H1 (cell line): ENCODE measurements around the gene SLC7A14. TPM values are rescaled to one million over a fixed set of nuclear protein-coding genes. Genes with fewer than 3 reads are reported as not detected.
A peak's percentile ranks its signal among the peaks of the same experiment; 100 is the strongest.

Experiments
- CTCF ChIA-PET: fragments of 300-600 bp; sonication (Branson Sonifier 250); formaldehyde crosslinking; loops from one replicate; lab custom pipeline; 2021; ENCODE audit not compliant: partially characterized antibody; lab: Charles Lee
- POLR2A ChIA-PET: fragments of 300-600 bp; sonication (Branson Sonifier 250); formaldehyde crosslinking; loops from one replicate; lab custom pipeline; 2021; ENCODE audit warnings: inconsistent platforms; ENCODE audit not compliant: partially characterized antibody; lab: Charles Lee
- DNase-seq, 2 experiments: peaks; one replicate each; pipeline versions ENCODE4 v3.0.0 to v3.0.0-alpha.2; 2010 to 2022; ENCODE audit warnings: low spot score in 2 of 2, low read depth in 1 of 2, mixed read lengths in 1 of 2
- FAIRE-seq: peaks from 2 replicates; lab custom pipeline; 2011; peaks lifted over from hg19 to GRCh38; lab: Jason Lieb, UNC
- H2AFZ ChIP-seq: 2 replicates; pipeline ENCODE4 v1.8.1; 2012; ENCODE audit warnings: low read length, inconsistent platforms
- H2AK5ac ChIP-seq: 2 replicates; pipeline ENCODE4 v1.6.1; 2013; ENCODE audit warnings: low read depth, low read length
- H2BK120ac ChIP-seq: replicated peaks from 2 replicates; pipeline ENCODE3; 2013; ENCODE audit warnings: low read depth, low read length, inconsistent platforms
- H2BK12ac ChIP-seq: 2 replicates; pipeline ENCODE4 v1.6.1; 2013; ENCODE audit warnings: low read depth, low read length
- H2BK15ac ChIP-seq: 2 replicates; pipeline ENCODE4 v1.6.1; 2013; ENCODE audit warnings: low read length
- H2BK20ac ChIP-seq: 2 replicates; pipeline ENCODE4 v1.6.1; 2013; ENCODE audit warnings: low read length
- H2BK5ac ChIP-seq: 2 replicates; pipeline ENCODE4 v1.6.1; 2013; ENCODE audit warnings: low read depth, low read length
- H3K14ac ChIP-seq: 2 replicates; pipeline ENCODE4 v1.6.1; 2013; ENCODE audit warnings: inconsistent platforms; ENCODE audit not compliant: insufficient read length
- H3K18ac ChIP-seq: 2 replicates; pipeline ENCODE4 v1.6.1; 2013; ENCODE audit warnings: low read length; ENCODE audit errors: extremely low read depth
- H3K23ac ChIP-seq: 2 replicates; pipeline ENCODE4 v1.6.1; 2013; ENCODE audit warnings: inconsistent platforms; ENCODE audit not compliant: insufficient read length
- H3K23me2 ChIP-seq: 2 replicates; pipeline ENCODE4 v1.6.1; 2013; ENCODE audit warnings: low read depth, low read length
- H3K27ac ChIP-seq: 2 replicates; pipeline ENCODE4 v1.6.1; 2011; ENCODE audit warnings: low read depth, low read length, inconsistent platforms
- H3K27me3 ChIP-seq, 4 experiments: replicated peaks in 1 of 4; 1 replicate in 1 of 4; 2 replicates in 3 of 4; pipeline versions ENCODE4 v1.6.1 to v1.8.1; 2011 to 2013; ENCODE audit warnings: low read length in 3 of 4, mild to moderate bottlenecking in 3 of 4, inconsistent platforms in 2 of 4, mixed read lengths in 2 of 4, moderate library complexity in 1 of 4; ENCODE audit not compliant: control insufficient read depth in 3 of 4, insufficient read depth in 3 of 4; ENCODE audit errors: extremely low read depth in 1 of 4
- H3K36me3 ChIP-seq, 4 experiments: 2 replicates each; pipeline versions ENCODE4 v1.6.1 to v1.8.1; 2011 to 2013; ENCODE audit warnings: mild to moderate bottlenecking in 4 of 4, low read length in 3 of 4, moderate library complexity in 2 of 4, control low read depth in 1 of 4, inconsistent platforms in 1 of 4; ENCODE audit not compliant: insufficient read depth in 4 of 4, control insufficient read depth in 2 of 4
- H3K4ac ChIP-seq: replicated peaks from 2 replicates; pipeline ENCODE3; 2013; ENCODE audit warnings: low read length, low read depth, mixed read lengths, inconsistent platforms; ENCODE audit not compliant: insufficient read length
- H3K4me1 ChIP-seq, 4 experiments: replicated peaks in 1 of 4; 1 replicate in 1 of 4; 2 replicates in 3 of 4; pipeline versions ENCODE4 v1.6.1 to v1.8.1; 2011 to 2013; ENCODE audit warnings: low read length in 3 of 4, inconsistent platforms in 2 of 4, mixed read lengths in 1 of 4; ENCODE audit not compliant: insufficient read depth in 4 of 4, control insufficient read depth in 3 of 4
- H3K4me2 ChIP-seq, 2 experiments: 2 replicates each; pipeline versions ENCODE4 v1.6.1 to v1.8.1; 2011 to 2013; ENCODE audit warnings: low read depth in 2 of 2, low read length in 2 of 2, control low read depth in 1 of 2, inconsistent platforms in 1 of 2, mild to moderate bottlenecking in 1 of 2; ENCODE audit not compliant: insufficient read depth in 1 of 2
- H3K4me3 ChIP-seq, 4 experiments: fragments of 200-600, 300-600 bp in 1 of 4; sonication (generic), shearing (Covaris generic), sonication (Bioruptor Twin) in 1 of 4; 2 replicates each; pipeline versions ENCODE4 v1.5.1 to v1.8.1; 2011 to 2016; ENCODE audit warnings: low read length in 4 of 4, low read depth in 3 of 4, control low read depth in 2 of 4, inconsistent platforms in 2 of 4, mild to moderate bottlenecking in 2 of 4, mixed read lengths in 1 of 4, moderate library complexity in 1 of 4; ENCODE audit not compliant: insufficient read depth in 2 of 4; ENCODE audit errors: extremely low read depth in 1 of 4
- H3K56ac ChIP-seq: replicated peaks from 2 replicates; pipeline ENCODE3; 2013; ENCODE audit warnings: low read depth, mild to moderate bottlenecking, mixed read lengths, low read length, inconsistent platforms; ENCODE audit not compliant: insufficient read length
- H3K79me1 ChIP-seq: 2 replicates; pipeline ENCODE4 v1.6.1; 2013; ENCODE audit warnings: low read depth, low read length, control low read depth
- H3K79me2 ChIP-seq, 2 experiments: 2 replicates each; pipeline versions ENCODE4 v1.6.1 to v1.8.1; 2012 to 2013; ENCODE audit warnings: low read length in 2 of 2, mild to moderate bottlenecking in 2 of 2, inconsistent platforms in 1 of 2; ENCODE audit not compliant: insufficient read depth in 2 of 2, control insufficient read depth in 1 of 2
- H3K9ac ChIP-seq, 4 experiments: replicated peaks in 1 of 4; 1 replicate in 1 of 4; 2 replicates in 3 of 4; pipeline versions ENCODE4 v1.6.1 to v1.8.1; 2011 to 2013; ENCODE audit warnings: low read depth in 3 of 4, low read length in 3 of 4, control low read depth in 2 of 4, mild to moderate bottlenecking in 2 of 4, moderate library complexity in 2 of 4, inconsistent platforms in 1 of 4; ENCODE audit errors: extremely low read depth in 1 of 4
- H3K9me3 ChIP-seq, 2 experiments: 2 replicates each; pipeline versions ENCODE4 v1.6.1 to v1.8.1; 2012 to 2013; ENCODE audit warnings: mild to moderate bottlenecking in 2 of 2, moderate library complexity in 2 of 2, control low read depth in 1 of 2, inconsistent platforms in 1 of 2, low read depth in 1 of 2, low read length in 1 of 2, mixed read lengths in 1 of 2; ENCODE audit not compliant: insufficient read depth in 2 of 2
- H4K20me1 ChIP-seq, 2 experiments: replicated peaks in 1 of 2; 2 replicates each; pipeline versions ENCODE3 to v1.8.1; 2011 to 2013; ENCODE audit warnings: inconsistent platforms in 2 of 2, low read length in 2 of 2, mild to moderate bottlenecking in 1 of 2; ENCODE audit not compliant: insufficient read depth in 2 of 2, control insufficient read depth in 1 of 2
- H4K5ac ChIP-seq: 2 replicates; pipeline ENCODE4 v1.6.1; 2013; ENCODE audit warnings: low read length, low read depth, mixed read lengths, inconsistent platforms; ENCODE audit not compliant: insufficient read length
- H4K8ac ChIP-seq: 2 replicates; pipeline ENCODE4 v1.8.0; 2013; ENCODE audit warnings: mild to moderate bottlenecking, moderate library complexity, low read length, inconsistent platforms; ENCODE audit not compliant: insufficient read depth; ENCODE audit errors: extremely low read depth
- H4K91ac ChIP-seq: replicated peaks from 2 replicates; pipeline ENCODE3; 2013; ENCODE audit warnings: low read length, mixed read lengths, inconsistent platforms; ENCODE audit not compliant: insufficient read length
- GABPA ChIP-seq: IDR thresholded peaks from 2 replicates; pipeline ENCODE4 v1.6.1; 2011; ENCODE audit warnings: mild to moderate bottlenecking, low read length, moderate library complexity, borderline replicate concordance; ENCODE audit not compliant: insufficient read depth
- MAX ChIP-seq: IDR thresholded peaks from 2 replicates; pipeline ENCODE4 v1.6.1; 2012; ENCODE audit warnings: inconsistent platforms
- RFX5 ChIP-seq: IDR thresholded peaks from 2 replicates; pipeline ENCODE4 v1.6.1; 2011; ENCODE audit warnings: low read depth, low read length, improper control_type of control experiment, borderline replicate concordance
- SP2 ChIP-seq: IDR thresholded peaks from 2 replicates; pipeline ENCODE4 v1.6.1; 2012; ENCODE audit warnings: mild to moderate bottlenecking, low read length, inconsistent platforms
- SUZ12 ChIP-seq: fragments of 200-600 bp; sonication (generic); IDR thresholded peaks from 2 replicates; pipeline ENCODE4 v1.6.1; 2012; ENCODE audit warnings: mild to moderate bottlenecking, inconsistent platforms, low read length, moderate library complexity, mixed read lengths
- USF2 ChIP-seq: IDR thresholded peaks from 2 replicates; pipeline ENCODE4 v1.6.1; 2011; ENCODE audit warnings: low read length, improper control_type of control experiment
- WGBS, 2 experiments: shearing (Covaris generic) in 1 of 2; methylation state at CpG; one replicate each; pipeline versions ENCODE4 v1.1.6 to v1.1.7; 2013 to 2015; ENCODE audit warnings: low lambda C conversion rate in 2 of 2, mixed read lengths in 2 of 2, inconsistent platforms in 1 of 2, low coverage in 1 of 2, missing lambda C conversion rate in 1 of 2; ENCODE audit not compliant: insufficient replicate concordance in 2 of 2, insufficient coverage in 1 of 2, insufficient read length in 1 of 2; ENCODE audit errors: extremely low coverage in 1 of 2, missing lambda C conversion rate in 1 of 2; 5-methylcytosine and 5-hydroxymethylcytosine counted together
- polyA plus RNA-seq, 7 experiments: library from polyadenylated mRNA; depleted of rRNA in 3 of 7; stranded (reverse) in 5 of 7; unstranded in 2 of 7; fragments of >200 nt in 5 of 7; fragments of 200-250 nt in 2 of 7; gene quantifications; 1 replicate in 5 of 7; 2 replicates in 1 of 7; 4 replicates in 1 of 7; pipeline versions ENCODE4 v1.2.1 to v1.2.3, GENCODE V29; 2011 to 2013; ENCODE audit warnings: missing spikeins in 2 of 7, mixed read lengths in 2 of 7
- total RNA-seq: library from RNA; stranded (reverse); fragmentation: NEBNext Ultra II Directional; extraction: Animal tissue kit (Norgen Biotek cat#: 25700); gene quantifications from 2 replicates; pipeline ENCODE4 v1.2.1, GENCODE V29; 2021

The SLC7A14 gene
- total and polyA plus RNA-seq, 2 of the 8 experiments (the other 6 are each of a cell fraction or from before 2014, with no cell fraction given) = 0.21 to 0.95 TPM

GRCh38 chr3:170623524-170623923, 37.6 kb upstream of the SLC7A14 start:
- Histone ChIP-seq H3K4ac (no peak overlapping the region), H4K20me1 (no peaks in the 10 kb centered on the region), H3K23ac (no peak overlapping the region), H4K5ac (no peak overlapping the region), H3K14ac (no peak overlapping the region), H2AFZ (0 out of 2 replicates have a peak overlapping the region, but pooled peaks have one; percentile 17), H4K8ac (no peak overlapping the region), H3K56ac (no peak overlapping the region), H2BK20ac (no peak overlapping the region), H3K4me2 (no peak overlapping the region), H3K9me3 (peaks cover 6 to 7% of the 10 kb centered on the region in 2 experiments; a peak in 3 of 4 replicates), H2BK12ac (no peak overlapping the region), H3K79me2 (no peaks in the 10 kb centered on the region), H3K27ac (no peak overlapping the region), H4K91ac (no peak overlapping the region), H2BK15ac (no peak overlapping the region), H3K4me1 (no peaks in the 10 kb centered on the region), H3K4me3 (no peak overlapping the region), H3K9ac (no peak overlapping the region), H3K18ac (no peak overlapping the region), H3K23me2 (no peaks in the 10 kb centered on the region), H2AK5ac (no peak overlapping the region), H3K36me3 (no peaks in the 10 kb centered on the region), H3K27me3 (no peaks in the 10 kb centered on the region), H2BK120ac (no peak overlapping the region), H2BK5ac (no peak overlapping the region), H3K79me1 (no peaks in the 10 kb centered on the region)
- TF ChIP-seq SUZ12 (no peak), GABPA (no peak), RFX5 (no peak), SP2 (no peak), MAX (no peak), USF2 (no peak)
- CTCF ChIA-PET = interaction anchor here (1.3 kb wide), 1 partner anchor 150 kb away, joined by 3 read pairs; no protein-coding TSS in a partner anchor
- WGBS, 2 experiments = 88% methylated on average over 1 of the region's 1 CpG; no CpG with 5 or more reads in 1 of the 2 experiments
- FAIRE-seq (no peak), DNase-seq (no peak)
- POLR2A ChIA-PET = no interaction called here
